CD4-positive, alpha-beta T cell treated with Interleukin-6 for 4 hours (primary cell): ENCODE results near the gene TEFM.
A peak's percentile ranks its signal among the peaks of the same experiment; 100 is the strongest.
"Not testable (repeated sequence)": the region's sequence is repeated elsewhere in the genome, so short reads cannot be mapped to it uniquely, and the experiment has no call there.

ENCODE experiments used
- DNase-seq: peaks from one replicate; pipeline ENCODE4 v3.0.0-alpha.2; 2020; ENCODE audit warnings: mixed read lengths

TEFM gene

DNA sequence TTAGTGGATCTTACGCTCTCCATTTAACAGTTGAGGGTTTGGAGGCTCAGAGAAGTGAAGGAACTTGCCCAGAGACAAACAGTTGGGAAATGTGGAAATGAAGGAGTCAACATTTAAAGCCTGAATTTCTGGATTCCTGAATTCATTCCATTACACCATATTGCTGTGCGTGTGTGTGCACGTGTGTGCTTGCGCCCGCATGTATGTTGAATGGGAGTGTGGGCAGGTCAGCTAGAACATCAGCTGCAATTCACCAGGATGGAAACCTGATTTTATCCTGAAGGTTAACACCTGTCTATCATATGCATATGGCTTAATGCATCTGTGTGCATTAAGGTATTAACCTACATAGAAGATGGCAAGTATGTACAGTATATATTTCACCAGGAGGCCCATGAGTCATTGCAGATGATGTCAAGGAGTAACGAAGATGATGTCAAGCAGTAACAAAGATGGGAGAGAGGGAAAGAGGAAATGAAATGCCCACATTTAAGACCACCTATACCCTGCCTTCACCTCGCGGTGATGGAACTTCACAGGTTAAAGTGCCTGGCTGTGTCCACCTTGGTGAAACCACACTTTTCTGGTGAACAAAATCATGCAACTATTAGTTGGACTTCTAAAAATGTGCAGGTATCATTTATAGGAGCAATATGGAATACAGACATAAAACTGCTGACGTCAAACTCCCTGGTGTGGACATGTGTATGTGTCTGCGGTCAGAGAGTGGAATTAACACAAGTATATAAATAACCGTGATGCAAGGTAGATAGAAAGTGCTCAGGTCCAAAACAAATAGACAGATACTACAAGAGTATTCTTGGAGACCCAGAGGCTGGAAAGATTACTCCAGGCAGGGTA lies 14.9 kb upstream of the TEFM start:
- no peak for DNase-seq

DNA sequence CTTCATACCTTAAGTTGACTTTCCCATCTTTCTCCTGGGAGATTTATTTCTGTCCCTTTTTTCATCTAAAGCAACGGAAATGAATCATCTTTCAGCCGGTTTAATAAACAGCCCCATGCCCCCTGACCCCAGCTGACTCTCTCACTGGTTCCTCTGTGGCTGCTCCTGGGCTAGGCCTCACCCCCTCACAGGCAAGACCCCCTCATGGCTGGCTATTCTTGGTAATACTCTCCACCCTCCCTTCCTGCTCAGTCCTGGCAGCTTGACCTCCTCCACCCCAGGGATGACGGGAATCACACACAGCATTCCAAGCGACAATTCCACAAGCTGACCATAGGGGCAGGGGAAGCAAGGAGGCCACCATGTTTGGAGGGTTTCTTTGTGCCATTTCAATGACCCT lies 14.2 kb upstream of the TEFM start:
- DNase-seq, result no peak

DNA sequence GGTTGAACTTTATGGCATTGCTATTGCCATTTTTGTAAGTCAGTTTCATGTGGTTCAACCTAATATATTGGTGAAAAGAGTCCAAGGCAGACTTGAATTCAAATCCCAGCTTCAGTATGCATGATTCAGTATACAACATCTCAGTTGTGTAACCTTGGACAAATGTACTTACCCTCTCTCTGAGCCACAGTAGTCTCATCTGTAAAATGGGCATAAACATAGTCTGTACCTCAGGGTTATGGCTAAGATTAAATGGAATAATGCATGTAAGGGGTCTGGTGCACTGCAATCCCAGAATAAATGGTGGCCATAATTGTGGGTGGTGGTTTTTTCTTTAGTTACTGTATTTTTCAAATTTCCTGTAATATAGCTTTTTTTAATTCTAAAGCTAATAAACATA lies 11.0 kb upstream of the TEFM start:
- DNase-seq, result no peak

DNA sequence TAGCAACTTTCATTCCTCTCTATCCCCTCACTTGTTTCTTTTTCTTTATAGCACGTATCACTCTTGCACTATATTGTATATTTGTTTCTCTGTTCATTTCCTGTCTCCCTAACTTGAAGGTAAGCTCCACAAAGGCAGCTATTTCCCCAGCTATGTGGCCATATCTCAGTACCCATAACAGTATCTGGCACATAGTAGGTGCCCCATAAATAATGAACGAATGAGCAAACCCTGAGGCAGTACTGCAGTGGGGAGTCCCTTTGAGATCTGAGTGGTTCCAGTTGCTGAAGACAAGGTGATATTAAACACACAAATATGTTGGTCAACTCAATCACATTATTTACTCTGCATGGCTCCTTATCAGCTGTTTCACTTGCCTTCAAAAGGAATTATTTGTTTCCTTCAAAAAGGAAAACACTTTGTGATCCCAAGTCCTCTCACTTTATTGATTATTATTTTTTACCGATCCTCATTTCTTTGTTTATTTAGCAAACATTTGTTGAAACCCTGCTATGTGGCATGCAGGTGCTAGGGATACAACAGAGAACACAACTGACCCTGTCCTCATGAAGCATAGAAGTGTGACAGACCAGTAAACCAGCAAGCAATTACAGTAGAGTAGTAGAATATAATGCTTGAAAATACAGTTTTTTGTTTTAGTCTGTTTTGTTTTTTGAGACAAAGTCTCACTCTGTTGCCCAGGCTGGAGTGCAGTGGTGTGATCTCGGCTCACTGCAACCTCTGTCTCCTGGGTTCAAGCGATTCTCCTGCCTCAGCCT lies 10.0 kb upstream of the TEFM start:
- DNase-seq, result no peak

DNA sequence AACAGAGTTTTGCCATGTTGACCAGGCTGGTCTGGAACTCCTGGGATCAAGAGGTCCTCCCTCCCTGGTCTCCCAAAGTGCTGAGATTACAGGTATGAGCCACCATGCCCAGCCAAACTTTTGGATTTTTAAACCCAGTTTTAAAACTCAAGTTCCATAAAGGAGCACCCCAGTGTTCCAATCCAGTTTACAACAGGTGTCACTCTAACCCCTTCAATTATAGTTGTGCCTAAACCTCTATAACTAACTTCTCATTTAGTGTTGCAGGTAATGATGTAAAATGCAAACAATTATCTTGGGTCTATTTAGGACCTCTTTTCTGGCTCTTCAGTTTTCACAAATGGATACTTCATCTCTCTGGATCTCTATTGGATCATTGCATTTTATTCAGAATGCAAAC lies 7.9 kb upstream of the TEFM start:
- no peak for DNase-seq

DNA sequence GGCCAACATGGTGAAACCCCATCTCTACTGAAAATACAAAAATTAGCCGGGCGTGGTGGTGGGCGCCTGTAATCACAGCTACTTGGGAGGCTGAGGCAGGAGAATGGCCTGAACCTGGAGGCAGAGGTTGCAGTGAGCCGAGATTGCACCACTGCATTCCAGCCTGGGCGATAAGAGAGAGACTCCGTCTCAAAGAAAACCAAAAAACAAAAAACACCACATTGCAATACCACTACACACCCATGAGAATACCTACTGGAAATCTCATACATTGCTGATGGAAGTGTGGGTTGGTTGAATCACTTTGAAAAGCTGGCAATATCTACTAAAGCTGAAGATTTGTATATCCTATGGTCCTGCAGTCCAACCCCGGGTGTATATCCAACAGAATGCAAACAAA lies 4.1 kb upstream of the TEFM start:
- DNase-seq, result not testable (repeated sequence)

DNA sequence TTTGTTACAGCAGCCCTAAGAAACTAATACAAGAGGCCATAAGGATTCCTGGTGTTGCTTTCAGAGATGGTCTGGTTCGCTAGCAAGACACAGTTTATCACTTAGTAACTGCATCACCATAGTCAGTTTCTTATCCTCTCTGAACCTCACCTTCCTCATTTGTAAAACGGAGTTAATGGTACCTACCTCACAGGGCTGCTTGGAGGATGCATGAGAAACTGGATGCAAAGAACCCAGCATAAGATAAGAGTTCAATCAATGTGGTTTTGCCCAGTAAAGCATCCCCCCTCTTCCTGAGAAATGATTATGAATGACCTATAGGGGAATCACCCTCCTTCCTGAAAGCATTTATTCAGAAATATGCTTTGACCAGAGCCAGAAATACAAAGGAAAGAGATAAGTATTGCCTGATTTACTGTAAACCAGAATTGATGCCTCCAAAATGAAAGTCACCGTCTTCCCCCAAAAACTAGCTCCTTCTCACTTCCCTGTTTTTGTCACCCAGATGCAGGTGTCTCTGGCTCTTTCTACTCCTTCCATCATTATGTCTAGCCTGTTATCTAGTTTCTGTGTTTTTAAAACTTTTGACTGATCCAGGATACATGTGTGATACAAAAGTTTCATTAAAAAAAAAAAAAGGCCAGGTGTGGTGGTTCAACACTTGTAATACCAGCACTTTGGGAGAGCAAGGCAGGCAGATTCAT lies 2.8 kb upstream of the TEFM start:
- DNase-seq, result no peak

DNA sequence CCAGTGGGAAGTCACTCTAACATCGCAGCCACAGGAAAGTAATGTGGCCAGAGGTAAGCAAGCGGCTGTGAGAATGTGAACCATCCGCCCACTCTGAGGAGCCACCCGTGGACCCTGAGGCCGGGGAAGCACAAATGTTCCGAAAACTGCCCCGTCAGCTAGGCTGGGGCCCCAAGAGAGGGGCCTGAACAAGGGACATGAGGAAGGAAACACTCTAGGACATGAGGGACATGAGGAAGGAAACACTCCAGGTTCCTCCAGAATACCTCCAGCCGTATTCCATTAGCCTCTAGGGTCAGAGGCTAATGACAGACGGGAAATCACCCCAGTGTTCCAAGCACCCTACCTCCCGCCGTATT lies 317 bp downstream of the TEFM start:
- DNase-seq, result peak; percentile 8

DNA sequence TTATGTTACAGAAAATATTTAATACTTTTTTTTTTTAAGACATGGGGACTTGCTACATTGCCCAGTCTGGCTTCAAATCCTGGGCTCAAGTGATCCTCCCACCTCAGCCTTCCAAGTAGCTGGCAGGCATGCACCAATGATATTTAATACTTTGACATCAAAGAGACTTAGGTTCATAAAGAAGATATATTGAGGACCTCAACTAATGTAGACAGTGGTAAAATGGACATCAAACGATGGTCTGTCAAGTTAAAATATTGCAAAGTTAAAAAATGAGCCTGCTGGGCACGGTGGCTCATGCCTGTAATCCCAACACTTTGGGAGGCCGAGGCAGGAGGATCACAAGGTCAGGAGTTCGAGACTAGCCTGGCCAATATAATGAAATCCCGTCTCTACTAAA lies 8.7 kb downstream of the TEFM start:
- no peak for DNase-seq

DNA sequence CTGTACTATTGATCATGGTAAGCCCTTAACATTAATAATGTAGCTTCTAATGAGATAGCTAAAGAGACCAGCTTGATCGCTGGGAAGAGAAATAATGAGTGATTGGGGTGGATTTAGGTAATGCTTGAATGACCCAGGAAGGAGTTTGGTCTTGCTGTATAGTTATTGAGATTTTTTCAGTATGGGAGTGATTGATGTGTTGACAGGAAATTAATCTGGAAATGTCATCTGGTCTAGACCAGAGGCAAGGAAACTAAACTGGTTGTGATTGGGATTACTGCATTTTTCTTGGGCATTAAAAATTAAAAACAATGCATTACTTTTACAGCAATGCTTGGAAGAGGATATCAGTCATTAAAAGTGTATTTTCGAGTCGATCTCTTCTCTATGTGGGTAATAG lies 11.8 kb downstream of the TEFM start:
- DNase-seq, result no peak

DNA sequence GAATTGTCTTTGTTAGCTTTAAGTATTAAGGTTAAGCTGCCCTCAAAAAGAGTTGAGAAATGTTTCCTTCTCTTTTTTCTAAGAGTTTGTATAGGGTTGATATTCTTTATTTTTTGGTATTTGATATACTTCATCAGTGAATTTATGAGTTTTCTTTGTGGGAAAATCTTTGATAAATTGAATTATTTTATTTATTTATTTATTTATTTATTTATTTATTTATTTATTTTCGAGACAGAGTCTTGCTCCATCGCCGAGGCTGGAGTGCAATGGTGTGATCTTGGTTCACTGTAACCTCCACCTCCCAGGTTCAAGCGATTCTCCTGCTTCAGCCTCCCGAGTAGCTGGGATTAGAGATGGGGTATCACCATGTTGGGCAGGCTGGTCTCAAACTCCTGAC lies 19.9 kb downstream of the TEFM start:
- DNase-seq, result no peak

DNA sequence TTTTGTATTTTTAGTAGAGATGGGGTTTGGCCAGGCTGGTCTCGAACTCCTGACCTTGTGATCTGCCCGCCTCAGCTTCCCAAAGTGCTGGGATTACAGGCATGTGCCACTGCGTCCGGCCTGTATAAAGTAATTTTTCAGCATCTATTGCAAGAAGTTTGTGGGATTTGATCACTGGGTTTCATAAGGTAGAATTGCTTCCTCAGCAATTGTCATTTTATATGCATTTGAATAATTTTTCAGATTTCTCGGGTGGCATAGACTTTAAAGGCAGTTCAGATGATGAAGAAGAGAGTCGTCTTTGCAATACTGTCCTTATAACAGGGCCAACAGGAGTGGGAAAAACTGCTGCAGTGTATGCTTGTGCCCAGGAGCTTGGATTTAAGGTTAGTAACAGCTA lies 37.0 kb downstream of the TEFM start:
- no peak for DNase-seq

DNA sequence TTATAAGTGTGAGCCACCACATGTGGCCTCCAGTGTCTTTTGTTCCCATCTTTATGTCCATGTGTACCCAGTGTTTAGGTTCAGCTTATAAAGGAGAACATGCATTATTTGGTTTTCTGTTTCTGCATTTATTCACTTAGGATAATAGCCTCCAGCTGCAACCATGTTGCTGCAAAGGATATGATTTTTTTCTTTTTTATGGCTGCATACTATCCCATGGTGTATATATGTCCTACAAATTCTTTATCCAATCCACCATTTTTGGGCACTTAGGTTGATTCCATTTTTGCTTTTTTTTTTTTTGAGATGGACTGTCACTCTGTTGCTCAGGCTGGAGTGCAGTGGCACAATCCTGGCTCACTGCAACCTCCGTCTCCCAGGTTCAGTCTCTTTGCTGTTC lies 41.4 kb downstream of the TEFM start:
- no peak for DNase-seq

DNA sequence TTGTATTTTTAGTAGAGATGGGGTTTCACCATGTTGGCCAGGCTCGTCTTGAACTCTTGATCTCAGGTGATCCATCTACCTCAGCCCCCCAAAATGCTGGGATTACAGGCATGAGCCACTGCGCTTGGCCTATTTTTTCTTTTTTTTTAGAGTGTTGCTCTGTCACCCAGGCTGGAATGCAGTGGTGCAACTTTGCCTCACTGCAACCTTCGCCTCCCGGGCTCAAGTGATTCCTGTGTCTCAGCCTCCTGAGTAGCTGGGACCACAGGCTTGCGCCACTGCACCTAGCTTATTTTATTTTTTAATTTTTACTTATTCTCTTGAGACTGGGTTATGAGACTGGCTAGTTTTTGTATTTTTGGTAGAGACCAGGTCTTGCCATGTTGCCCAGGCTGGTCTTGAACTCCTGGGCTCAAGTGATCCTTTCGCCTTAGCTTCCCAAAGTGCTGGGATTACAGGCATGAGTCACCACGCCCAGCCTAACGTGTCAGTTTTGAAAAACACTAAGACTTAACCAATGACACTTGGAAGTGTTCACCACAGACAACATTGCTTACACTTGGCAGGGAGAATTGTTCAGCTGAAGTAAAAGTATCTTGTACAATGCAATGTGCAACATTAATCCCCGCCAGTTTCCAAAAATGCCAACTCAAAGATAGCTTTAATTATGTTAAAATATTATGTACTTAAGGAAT lies 47.3 kb downstream of the TEFM start:
- no peak for DNase-seq

DNA sequence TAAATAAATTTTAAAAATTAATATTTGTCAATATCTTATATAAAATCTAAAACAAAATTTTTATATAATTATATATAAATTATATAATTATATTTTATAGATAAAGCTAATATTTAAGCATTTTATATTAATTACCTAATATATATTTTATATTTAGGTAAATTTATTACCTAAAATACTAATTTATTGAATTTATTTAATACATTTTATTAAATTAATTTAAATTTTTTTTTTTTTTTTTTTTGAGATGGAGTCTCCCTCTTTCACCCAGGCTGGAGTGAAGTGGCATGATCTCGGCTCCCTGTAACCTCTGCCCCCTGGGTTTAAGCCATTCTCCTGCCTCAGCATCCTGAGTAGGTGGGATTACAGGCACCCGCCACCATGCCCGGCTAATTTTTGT lies 51.9 kb downstream of the TEFM start:
- DNase-seq, result no peak
